ENCODE results near the gene ICAM4.
"Not testable (repeated sequence)": the region's sequence is repeated elsewhere in the genome, so short reads cannot be mapped to it uniquely, and the experiment has no call there.

The ICAM4 gene

GRCh38 chr19:10269333-10270179, 17.2 kb upstream of the ICAM4 start:
- ATAC-seq: peak; percentile 53 to 55

DNA sequence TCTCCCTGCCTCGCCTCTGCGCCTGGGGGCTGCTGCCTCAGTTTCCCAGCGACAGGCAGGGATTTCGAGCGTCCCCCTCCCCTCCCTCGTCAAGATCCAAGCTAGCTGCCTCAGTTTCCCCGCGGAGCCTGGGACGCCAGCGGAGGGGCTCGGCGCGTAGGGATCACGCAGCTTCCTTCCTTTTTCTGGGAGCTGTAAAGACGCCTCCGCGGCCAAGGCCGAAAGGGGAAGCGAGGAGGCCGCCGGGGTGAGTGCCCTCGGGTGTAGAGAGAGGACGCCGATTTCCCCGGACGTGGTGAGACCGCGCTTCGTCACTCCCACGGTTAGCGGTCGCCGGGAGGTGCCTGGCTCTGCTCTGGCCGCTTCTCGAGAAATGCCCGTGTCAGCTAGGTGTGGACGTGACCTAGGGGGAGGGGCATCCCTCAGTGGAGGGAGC, 16.6 kb upstream of the ICAM4 start:
- ATAC-seq: peak; percentile 59 to 72

- ATAC-seq: peak; percentile 66 to 67
These were observed 15.9 kb upstream of the ICAM4 start, which contains the start of gene ICAM1 for GRCh38 chr19:10270616-10271394. Gene ICAM1 (plus strand): TSS chr19:10271120. CDS start chr19:10271160, 40 bp downstream.

- peak; percentile 17 to 23 for ATAC-seq
These were observed 15.1 kb upstream of the ICAM4 start for GRCh38 chr19:10271543-10272086.

- no peak for ATAC-seq
These were observed 12.2 kb upstream of the ICAM4 start for GRCh38 chr19:10274589-10274988.

DNA sequence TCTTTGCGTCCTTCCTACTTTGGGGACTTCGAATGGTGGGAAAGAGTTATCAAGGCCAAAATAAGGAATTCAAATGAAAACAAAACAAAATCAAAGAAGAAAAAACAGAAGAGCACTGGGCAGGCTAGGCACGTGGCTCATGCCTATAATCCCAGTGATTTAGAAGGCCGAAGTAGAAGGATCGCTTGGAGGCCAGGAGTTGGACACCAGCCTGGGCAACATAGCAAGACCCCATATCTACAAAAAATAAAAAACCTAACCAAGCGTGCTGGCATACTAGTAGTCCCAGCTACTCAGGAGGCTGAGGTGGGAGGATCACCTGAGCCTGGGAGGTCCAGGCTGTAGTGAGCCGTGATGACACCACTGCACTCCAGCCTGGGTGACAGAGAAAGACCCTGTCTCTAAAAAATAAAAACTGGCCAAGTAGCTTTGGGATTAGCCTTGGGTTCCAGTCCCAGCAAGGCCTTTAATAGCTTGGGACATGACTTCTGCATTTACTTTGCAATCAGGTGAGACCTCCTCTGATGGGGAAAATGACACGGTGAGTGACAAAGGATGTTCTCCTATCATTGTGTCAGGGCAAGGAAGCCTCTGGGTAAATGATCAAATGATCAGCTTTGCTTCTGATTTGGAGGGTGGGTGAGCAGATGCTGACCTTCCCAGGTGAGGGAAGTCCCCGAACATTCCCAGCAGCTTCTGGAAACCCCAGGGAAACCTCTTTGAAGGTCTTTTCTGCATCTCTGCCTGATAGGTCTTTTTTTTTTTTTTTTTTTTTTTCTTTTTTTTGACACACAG, 8.8 kb upstream of the ICAM4 start:
- ATAC-seq: no peak

DNA sequence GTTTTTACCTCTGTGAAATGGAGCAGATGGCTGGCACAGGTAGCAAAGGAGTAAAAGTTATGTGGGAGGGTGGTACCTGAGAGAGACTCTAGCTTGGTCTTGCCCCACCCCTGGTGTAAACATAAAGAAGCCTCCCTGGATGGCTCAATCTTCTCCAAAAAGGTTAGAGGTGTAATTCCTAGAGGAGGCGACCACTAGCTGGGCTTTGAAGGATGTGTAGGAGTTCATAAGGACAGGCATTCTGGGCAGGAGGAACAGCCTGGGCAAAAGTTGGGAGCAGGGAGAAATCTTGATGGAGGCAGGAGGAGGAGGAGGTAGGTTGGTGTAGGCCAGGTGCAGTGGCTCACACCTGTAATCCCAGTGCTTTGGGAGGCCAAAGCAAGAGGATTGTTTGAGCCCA, 7.8 kb upstream of the ICAM4 start:
- ATAC-seq: no peak

DNA sequence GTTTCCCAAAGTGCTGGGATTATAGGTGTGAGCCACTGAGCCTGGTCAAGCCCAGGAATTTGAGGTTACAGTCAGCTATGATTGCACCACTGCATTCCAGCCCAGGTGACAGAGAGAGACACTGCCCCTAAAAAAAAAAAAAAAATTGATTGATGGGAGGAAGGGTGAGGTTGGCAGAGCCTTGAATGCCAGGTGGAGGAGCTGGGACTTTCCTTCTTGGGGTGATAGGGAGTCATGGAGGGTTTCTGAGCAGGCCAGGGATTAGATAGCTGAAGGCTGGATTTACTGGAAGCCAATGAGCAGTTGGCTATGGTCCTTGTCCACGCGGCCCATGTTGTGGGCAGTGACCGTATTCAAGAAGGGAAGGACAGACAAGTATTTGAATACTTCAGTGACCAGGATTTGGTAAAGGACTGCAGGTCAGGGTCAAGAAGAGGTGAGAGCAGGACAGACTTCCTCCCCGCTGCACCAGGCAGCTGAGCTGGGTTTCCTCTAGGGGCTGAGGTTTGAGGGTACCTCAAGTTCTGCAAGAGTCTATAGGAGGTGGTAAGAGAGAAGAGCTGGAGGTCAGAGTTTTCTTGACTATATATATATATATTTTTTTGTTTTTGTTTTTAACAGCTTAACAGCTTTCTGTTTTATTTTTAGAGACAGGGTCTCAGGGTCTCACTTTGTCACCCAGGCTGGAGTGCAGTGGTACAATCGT, 6.9 kb upstream of the ICAM4 start:
- no peak for ATAC-seq

- ATAC-seq: not testable (repeated sequence)
These were observed 4.7 kb upstream of the ICAM4 start for GRCh38 chr19:10282043-10282442.

GRCh38 chr19:10283301-10284064, 3.3 kb upstream of the ICAM4 start:
- no peak for ATAC-seq

- no peak for ATAC-seq
These were observed 2.4 kb upstream of the ICAM4 start for GRCh38 chr19:10284065-10284959.

DNA sequence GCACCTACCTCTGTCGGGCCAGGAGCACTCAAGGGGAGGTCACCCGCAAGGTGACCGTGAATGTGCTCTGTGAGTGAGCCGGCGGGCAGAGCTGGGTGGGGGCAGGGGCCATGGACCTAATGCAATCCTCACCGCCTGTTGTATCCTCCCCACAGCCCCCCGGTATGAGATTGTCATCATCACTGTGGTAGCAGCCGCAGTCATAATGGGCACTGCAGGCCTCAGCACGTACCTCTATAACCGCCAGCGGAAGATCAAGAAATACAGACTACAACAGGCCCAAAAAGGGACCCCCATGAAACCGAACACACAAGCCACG, 1.8 kb upstream of the ICAM4 start:
- no peak for ATAC-seq

GRCh38 chr19:10285393-10285792, 1.4 kb upstream of the ICAM4 start:
- no peak for ATAC-seq

- ATAC-seq: peak; percentile 24 to 25
These were observed 2.0 kb downstream of the ICAM4 start for GRCh38 chr19:10288662-10289166.

- peak; percentile 68 to 77 for ATAC-seq
These were observed 2.5 kb downstream of the ICAM4 start for GRCh38 chr19:10289167-10289835.

DNA sequence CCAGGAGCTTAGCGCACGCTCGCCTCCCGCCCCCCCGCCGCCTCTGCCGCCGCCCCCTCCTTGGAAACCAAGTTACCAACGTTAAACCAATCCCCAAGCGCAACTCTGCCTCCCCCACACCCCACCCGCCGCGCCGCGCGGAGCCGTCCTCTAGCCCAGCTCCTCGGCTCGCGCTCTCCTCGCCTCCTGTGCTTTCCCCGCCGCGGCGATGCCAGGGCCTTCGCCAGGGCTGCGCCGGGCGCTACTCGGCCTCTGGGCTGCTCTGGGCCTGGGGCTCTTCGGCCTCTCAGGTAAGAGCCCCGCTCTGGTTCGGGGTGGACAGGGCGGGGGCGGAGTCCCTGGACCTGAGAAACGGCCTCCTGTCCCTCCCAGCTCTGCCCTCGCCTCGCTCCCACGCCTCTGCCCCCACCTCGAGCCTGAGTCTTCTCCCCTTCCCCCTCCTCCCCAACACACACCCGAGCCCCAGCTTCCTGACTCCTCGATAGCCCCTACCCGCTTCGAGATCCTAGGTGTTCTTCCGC, 3.1 kb downstream of the ICAM4 start, which contains the start of gene ICAM5:
ICAM5 (plus strand) TSS at position 117 of the 521 bp plus-strand sequence; CDS start at position 209, 92 bp downstream.
- ATAC-seq: peak in 1 of 2 donors; percentile 7

- ATAC-seq: no peak
These were observed 3.7 kb downstream of the ICAM4 start for GRCh38 chr19:10290357-10290875.

DNA sequence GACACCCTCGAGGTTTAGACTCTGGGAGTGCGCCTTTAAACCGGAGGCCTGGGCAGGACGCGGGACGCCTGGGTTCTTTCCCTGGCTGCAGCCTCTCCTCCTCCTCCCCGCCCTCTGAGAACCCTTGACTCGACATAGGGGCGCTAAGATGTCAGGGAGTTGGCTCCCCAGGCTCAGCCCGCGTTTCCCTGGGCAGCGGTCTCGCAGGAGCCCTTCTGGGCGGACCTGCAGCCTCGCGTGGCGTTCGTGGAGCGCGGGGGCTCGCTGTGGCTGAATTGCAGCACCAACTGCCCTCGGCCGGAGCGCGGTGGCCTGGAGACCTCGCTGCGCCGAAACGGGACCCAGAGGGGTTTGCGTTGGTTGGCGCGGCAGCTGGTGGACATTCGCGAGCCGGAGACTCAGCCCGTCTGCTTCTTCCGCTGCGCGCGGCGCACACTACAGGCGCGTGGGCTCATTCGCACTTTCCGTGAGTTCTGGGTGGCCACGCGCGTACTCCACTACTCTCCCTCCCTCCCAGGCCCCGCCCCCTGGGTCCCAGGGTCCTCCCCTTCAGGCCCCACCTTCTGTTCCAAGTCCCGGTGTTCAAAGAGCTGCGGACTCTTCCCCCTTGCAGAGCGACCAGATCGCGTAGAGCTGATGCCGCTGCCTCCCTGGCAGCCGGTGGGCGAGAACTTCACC, 4.3 kb downstream of the ICAM4 start:
- peak in 1 of 2 donors; percentile 2 for ATAC-seq
